ENCODE measurements around the gene PLXNA2. TPM values are rescaled to one million over a fixed set of nuclear protein-coding genes. Genes with fewer than 3 reads are reported as not detected.

PLXNA2 gene
- total and polyA plus RNA-seq, 2 of the 8 experiments (the other 6 are each of a cell fraction or from before 2014, with no cell fraction given), result 0.33 to 1.5 TPM

DNA sequence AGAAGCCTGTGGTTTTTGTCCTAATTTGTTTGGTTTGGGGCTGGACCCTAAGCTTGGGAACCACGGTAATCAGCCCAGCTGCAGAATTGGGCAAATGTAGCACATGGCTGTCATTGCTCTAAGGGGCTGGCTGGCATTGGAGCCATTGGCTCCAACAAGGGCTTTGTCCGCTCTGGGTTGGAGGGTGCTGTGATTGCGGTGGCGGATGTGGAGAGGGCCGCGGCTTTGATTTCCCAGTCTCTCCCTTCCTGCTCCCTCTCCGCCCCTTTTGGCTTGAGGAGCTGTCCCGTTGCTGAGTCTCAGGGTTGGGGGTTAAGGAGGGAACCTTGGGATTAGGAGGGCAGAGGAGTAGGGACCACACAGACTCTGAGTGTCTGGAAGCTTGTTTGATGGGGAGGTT, 241.5 kb downstream of the PLXNA2 start (continued):
- no peak for TF ChIP-seq RXRA (IDR thresholded peaks at IDR 0.05; ENCODE audit: insufficient read depth, low read depth, low read length)
- no peak for TF ChIP-seq SP4 (IDR thresholded peaks at IDR 0.05; ENCODE audit: low read length)
- TF ChIP-seq EZH2 (IDR thresholded peaks at IDR 0.05; ENCODE audit: low read depth, low read length, severe bottlenecking), result no peak
- TF ChIP-seq, protein P1, sequence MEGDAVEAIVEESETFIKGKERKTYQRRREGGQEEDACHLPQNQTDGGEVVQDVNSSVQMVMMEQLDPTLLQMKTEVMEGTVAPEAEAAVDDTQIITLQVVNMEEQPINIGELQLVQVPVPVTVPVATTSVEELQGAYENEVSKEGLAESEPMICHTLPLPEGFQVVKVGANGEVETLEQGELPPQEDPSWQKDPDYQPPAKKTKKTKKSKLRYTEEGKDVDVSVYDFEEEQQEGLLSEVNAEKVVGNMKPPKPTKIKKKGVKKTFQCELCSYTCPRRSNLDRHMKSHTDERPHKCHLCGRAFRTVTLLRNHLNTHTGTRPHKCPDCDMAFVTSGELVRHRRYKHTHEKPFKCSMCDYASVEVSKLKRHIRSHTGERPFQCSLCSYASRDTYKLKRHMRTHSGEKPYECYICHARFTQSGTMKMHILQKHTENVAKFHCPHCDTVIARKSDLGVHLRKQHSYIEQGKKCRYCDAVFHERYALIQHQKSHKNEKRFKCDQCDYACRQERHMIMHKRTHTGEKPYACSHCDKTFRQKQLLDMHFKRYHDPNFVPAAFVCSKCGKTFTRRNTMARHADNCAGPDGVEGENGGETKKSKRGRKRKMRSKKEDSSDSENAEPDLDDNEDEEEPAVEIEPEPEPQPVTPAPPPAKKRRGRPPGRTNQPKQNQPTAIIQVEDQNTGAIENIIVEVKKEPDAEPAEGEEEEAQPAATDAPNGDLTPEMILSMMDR (IDR thresholded peaks at IDR 0.05; ENCODE audit: control extremely low read depth in 1 of 3, insufficient read depth in 1 of 3, low read depth in 1 of 3, low read length in 3 of 3), result no peak
- TF ChIP-seq GTF2F1 (IDR thresholded peaks at IDR 0.05; ENCODE audit: borderline replicate concordance, low read depth, low read length), result no peak
- TF ChIP-seq SIRT6 (IDR thresholded peaks at IDR 0.05; ENCODE audit: low read length), result no peak
- no peak for TF ChIP-seq CEBPB (IDR thresholded peaks at IDR 0.05; ENCODE audit: low read depth, low read length)
